MCF 10A (cell line): ENCODE data around the gene HSPA2. TPM values are rescaled to one million over a fixed set of nuclear protein-coding genes. Genes with fewer than 3 reads are reported as not detected.

Experiments
- BruUV-seq: library from RNA; stranded (reverse); fragments of 400-500 nt; replicated peaks from 2 replicates; lab custom pipeline; 2021; lab: Mats Ljungman, UMichigan
- CTCF ChIA-PET: fragments of 300-600 bp; sonication (Branson Sonifier 250); formaldehyde crosslinking; extraction: SDS; loops from one replicate; lab custom pipeline; 2021; ENCODE audit warnings: antibody characterized with exemption, inconsistent platforms; lab: Yijun Ruan, JAX
- POLR2A ChIA-PET: fragments of 300-600, 350-650 bp; sonication (Branson Sonifier 250); formaldehyde crosslinking; extraction: SDS; loops from one replicate; lab custom pipeline; 2020; ENCODE audit warnings: antibody characterized with exemption, inconsistent platforms; lab: Yijun Ruan, JAX
- DNase-seq: peaks from one replicate; pipeline ENCODE4 v3.0.0-alpha.2; 2018; ENCODE audit not compliant: unreplicated experiment
- H3K27ac Mint-ChIP-seq: one replicate; pipeline ENCODE4 v1.8.0; 2022; ENCODE audit warnings: mild to moderate bottlenecking, low read depth, mixed read lengths; ENCODE audit not compliant: unreplicated experiment
- H3K27me3 Mint-ChIP-seq: one replicate; pipeline ENCODE4 v1.8.0; 2022; ENCODE audit warnings: mixed read lengths; ENCODE audit not compliant: insufficient read depth, unreplicated experiment
- H3K36me3 Mint-ChIP-seq: one replicate; pipeline ENCODE4 v1.8.0; 2022; ENCODE audit warnings: mild to moderate bottlenecking, moderate library complexity, mixed read lengths; ENCODE audit not compliant: insufficient read depth, unreplicated experiment
- H3K4me1 Mint-ChIP-seq: one replicate; pipeline ENCODE4 v1.8.0; 2022; ENCODE audit warnings: mixed read lengths; ENCODE audit not compliant: insufficient read depth, unreplicated experiment
- H3K4me3 Mint-ChIP-seq: one replicate; pipeline ENCODE4 v1.8.0; 2022; ENCODE audit warnings: mild to moderate bottlenecking, moderate library complexity, mixed read lengths; ENCODE audit not compliant: unreplicated experiment
- H3K9me3 Mint-ChIP-seq: one replicate; pipeline ENCODE4 v1.8.0; 2022; ENCODE audit warnings: mixed read lengths; ENCODE audit not compliant: unreplicated experiment
- intact Hi-C: fragments of 100-400 bp; cut with micrococcal nuclease; formaldehyde crosslinking; loops from 2 replicates; pipeline ENCODE4 v1.14.1; 2022
- total RNA-seq: library from RNA; stranded (reverse); gene quantifications from 2 replicates; pipeline ENCODE4 v1.2.3, GENCODE V29; 2022
- TF ChIP-seq, protein P1 (sequence below): fragments of 200-600 bp; IDR thresholded peaks from one replicate; pipeline ENCODE4 v1.8.0; 2022; ENCODE audit warnings: antibody characterized with exemption, mild to moderate bottlenecking; ENCODE audit not compliant: unreplicated experiment

HSPA2 gene
- total RNA-seq, 1 experiment from 2014 or later = 0.51 TPM

GRCh38 chr14:64591809-64592208 is 51.3 kb downstream of the HSPA2 start:
- Mint-ChIP-seq H3K36me3 (no peaks in the 10 kb centered on the region), H3K27ac (no peak overlapping the region), H3K9me3 (no peaks in the 10 kb centered on the region), H3K4me1 (no peaks in the 10 kb centered on the region), H3K4me3 (no peak overlapping the region), H3K27me3 (no peaks in the 10 kb centered on the region)
- intact Hi-C loops = no loop called here
- CTCF ChIA-PET = interaction anchor here (0.7 to 1.0 kb wide), 2 partner anchors 11 to 45 kb away, joined by 3 read pairs; no protein-coding TSS in a partner anchor
- DNase-seq = no peak
- no TSS peak for BruUV-seq
- TF ChIP-seq, protein P1, sequence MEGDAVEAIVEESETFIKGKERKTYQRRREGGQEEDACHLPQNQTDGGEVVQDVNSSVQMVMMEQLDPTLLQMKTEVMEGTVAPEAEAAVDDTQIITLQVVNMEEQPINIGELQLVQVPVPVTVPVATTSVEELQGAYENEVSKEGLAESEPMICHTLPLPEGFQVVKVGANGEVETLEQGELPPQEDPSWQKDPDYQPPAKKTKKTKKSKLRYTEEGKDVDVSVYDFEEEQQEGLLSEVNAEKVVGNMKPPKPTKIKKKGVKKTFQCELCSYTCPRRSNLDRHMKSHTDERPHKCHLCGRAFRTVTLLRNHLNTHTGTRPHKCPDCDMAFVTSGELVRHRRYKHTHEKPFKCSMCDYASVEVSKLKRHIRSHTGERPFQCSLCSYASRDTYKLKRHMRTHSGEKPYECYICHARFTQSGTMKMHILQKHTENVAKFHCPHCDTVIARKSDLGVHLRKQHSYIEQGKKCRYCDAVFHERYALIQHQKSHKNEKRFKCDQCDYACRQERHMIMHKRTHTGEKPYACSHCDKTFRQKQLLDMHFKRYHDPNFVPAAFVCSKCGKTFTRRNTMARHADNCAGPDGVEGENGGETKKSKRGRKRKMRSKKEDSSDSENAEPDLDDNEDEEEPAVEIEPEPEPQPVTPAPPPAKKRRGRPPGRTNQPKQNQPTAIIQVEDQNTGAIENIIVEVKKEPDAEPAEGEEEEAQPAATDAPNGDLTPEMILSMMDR = no peak
- POLR2A ChIA-PET = no interaction called here

Other genes starting within 250 kb of the HSPA2 start
- gene ESR2, start 246.4 kb upstream of the HSPA2 start, total RNA-seq = 0.29 and 0.47 TPM in 2 replicates
- gene MTHFD1, start 152.4 kb upstream of the HSPA2 start, total RNA-seq = 57.6 and 72.7 TPM in 2 replicates
- gene AKAP5, start 75.2 kb upstream of the HSPA2 start, total RNA-seq = 0.14 and 0.22 TPM in 2 replicates
- gene ZBTB25, start 36.9 kb upstream of the HSPA2 start, total RNA-seq = 11.7 and 15.3 TPM in 2 replicates
- 26.5 and 30.9 TPM in 2 replicates for gene ZBTB1, start 36.0 kb upstream of the HSPA2 start, total RNA-seq
- 0.47 TPM in 1 of 2 replicates, not detected in the other for gene PPP1R36, start 9.2 kb downstream of the HSPA2 start, total RNA-seq
- gene PLEKHG3, start 163.7 kb downstream of the HSPA2 start, total RNA-seq = 52.9 and 72.8 TPM in 2 replicates